SK-N-SH treated with all-trans-retinoic acid at 6 μM for 48 hours (cell line): ENCODE results near the gene PSMB1.

Experiments used
- ESRRG ChIP-seq: fragments of 250-450 bp; sonication (Bioruptor Pico); IDR thresholded peaks from 2 replicates; pipeline ENCODE4 v1.6.1; 2021; ENCODE audit warnings: mild to moderate bottlenecking
- OSR1 ChIP-seq: fragments of 250-450 bp; sonication (Bioruptor Pico); IDR thresholded peaks from 2 replicates; pipeline ENCODE4 v1.8.0; 2022; ENCODE audit warnings: moderate library complexity, mild to moderate bottlenecking, inconsistent platforms
- PPARA ChIP-seq: fragments of 250-450 bp; sonication (Bioruptor Pico); IDR thresholded peaks from 2 replicates; pipeline ENCODE4 v1.5.0; 2020; ENCODE audit warnings: mild to moderate bottlenecking, borderline replicate concordance
- RARB ChIP-seq: fragments of 250-450 bp; sonication (Bioruptor Pico); IDR thresholded peaks from 2 replicates; pipeline ENCODE4 v1.8.0; 2021; ENCODE audit warnings: mild to moderate bottlenecking, moderate library complexity
- ZC3H10 ChIP-seq: fragments of 250-450 bp; sonication (Bioruptor Pico); IDR thresholded peaks from 2 replicates; pipeline ENCODE4 v1.5.1; 2021; ENCODE audit warnings: mild to moderate bottlenecking, moderate library complexity
- ZFP30 ChIP-seq: fragments of 450-650 bp; formaldehyde crosslinking; IDR thresholded peaks from 2 replicates; pipeline ENCODE4 v1.5.0; 2022; ENCODE audit warnings: mild to moderate bottlenecking, moderate library complexity
- TF ChIP-seq, protein P1 (sequence below): fragments of 250-450 bp; sonication (Bioruptor Pico); IDR thresholded peaks from 2 replicates; pipeline ENCODE4 v1.8.0; 2020; ENCODE audit warnings: mild to moderate bottlenecking, moderate library complexity, borderline replicate concordance
- TF ChIP-seq, protein P2 (sequence below): fragments of 250-450 bp; sonication (Bioruptor Pico); IDR thresholded peaks from 2 replicates; pipeline ENCODE4 v1.8.0; 2021; ENCODE audit warnings: low read depth, mild to moderate bottlenecking, moderate library complexity, borderline replicate concordance

DNA sequence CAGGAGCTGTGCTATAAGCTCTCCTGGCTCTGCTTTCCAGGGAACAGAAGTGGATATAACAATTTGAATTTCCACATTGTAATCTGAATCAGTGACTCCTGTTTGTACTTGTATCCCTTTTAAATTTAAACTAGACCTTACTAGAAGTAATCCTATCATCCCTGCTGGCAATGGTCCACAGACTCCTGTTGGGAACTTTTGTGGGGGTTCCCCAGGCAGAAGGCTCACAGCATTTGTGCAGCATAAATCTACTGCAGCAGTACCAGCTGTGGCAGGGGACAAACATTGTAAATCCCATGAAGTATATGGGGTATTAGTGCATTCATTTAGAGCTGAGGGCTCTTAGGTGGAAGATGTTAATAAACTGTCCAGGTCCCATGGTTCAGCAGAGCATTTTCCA lies 43.3 kb upstream of the PSMB1 start:
- TF ChIP-seq RARB (no peak), ESRRG (CRISPR knock-in tag) (no peak), ZFP30 (no peak), OSR1 (no peak), PPARA (no peak), ZC3H10 (CRISPR knock-in tag) (no peak)
- TF ChIP-seq, protein P1, sequence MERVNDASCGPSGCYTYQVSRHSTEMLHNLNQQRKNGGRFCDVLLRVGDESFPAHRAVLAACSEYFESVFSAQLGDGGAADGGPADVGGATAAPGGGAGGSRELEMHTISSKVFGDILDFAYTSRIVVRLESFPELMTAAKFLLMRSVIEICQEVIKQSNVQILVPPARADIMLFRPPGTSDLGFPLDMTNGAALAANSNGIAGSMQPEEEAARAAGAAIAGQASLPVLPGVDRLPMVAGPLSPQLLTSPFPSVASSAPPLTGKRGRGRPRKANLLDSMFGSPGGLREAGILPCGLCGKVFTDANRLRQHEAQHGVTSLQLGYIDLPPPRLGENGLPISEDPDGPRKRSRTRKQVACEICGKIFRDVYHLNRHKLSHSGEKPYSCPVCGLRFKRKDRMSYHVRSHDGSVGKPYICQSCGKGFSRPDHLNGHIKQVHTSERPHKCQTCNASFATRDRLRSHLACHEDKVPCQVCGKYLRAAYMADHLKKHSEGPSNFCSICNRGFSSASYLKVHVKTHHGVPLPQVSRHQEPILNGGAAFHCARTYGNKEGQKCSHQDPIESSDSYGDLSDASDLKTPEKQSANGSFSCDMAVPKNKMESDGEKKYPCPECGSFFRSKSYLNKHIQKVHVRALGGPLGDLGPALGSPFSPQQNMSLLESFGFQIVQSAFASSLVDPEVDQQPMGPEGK (CRISPR knock-in tag), result no peak
- TF ChIP-seq, protein P2, sequence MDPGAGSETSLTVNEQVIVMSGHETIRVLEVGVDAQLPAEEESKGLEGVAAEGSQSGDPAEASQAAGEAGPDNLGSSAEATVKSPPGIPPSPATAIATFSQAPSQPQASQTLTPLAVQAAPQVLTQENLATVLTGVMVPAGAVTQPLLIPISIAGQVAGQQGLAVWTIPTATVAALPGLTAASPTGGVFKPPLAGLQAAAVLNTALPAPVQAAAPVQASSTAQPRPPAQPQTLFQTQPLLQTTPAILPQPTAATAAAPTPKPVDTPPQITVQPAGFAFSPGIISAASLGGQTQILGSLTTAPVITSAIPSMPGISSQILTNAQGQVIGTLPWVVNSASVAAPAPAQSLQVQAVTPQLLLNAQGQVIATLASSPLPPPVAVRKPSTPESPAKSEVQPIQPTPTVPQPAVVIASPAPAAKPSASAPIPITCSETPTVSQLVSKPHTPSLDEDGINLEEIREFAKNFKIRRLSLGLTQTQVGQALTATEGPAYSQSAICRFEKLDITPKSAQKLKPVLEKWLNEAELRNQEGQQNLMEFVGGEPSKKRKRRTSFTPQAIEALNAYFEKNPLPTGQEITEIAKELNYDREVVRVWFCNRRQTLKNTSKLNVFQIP, result no peak
